Measurements from ENCODE around the gene CHST14. TPM values are rescaled to one million over a fixed set of nuclear protein-coding genes. Genes with fewer than 3 reads are reported as not detected.
A peak's percentile ranks its signal among the peaks of the same experiment; 100 is the strongest.

The CHST14 gene
- total RNA-seq, 1 donor from 2014 or later = 18.5 TPM

GRCh38 chr15:40489274-40490175, 18.7 kb downstream of the CHST14 start:
- no peak for DNase-seq (ENCODE audit: low read depth)

GRCh38 chr15:40493089-40493840, 22.5 kb downstream of the CHST14 start:
- DNase-seq (ENCODE audit: low read depth) = peak; percentile 69

- no peak for DNase-seq (ENCODE audit: low read depth)
These were observed 24.7 kb downstream of the CHST14 start for GRCh38 chr15:40495516-40495915.

- no peak for DNase-seq (ENCODE audit: low read depth)
These were observed 27.6 kb downstream of the CHST14 start for GRCh38 chr15:40498418-40498817.

- DNase-seq (ENCODE audit: low read depth) = no peak
These were observed 28.1 kb downstream of the CHST14 start for GRCh38 chr15:40498891-40499290.

- no peak for DNase-seq (ENCODE audit: low read depth)
These were observed 29.1 kb downstream of the CHST14 start for GRCh38 chr15:40499931-40500330.

GRCh38 chr15:40500568-40501330, 30.0 kb downstream of the CHST14 start:
- DNase-seq (ENCODE audit: low read depth) = no peak

- no peak for DNase-seq (ENCODE audit: low read depth)
These were observed 30.7 kb downstream of the CHST14 start for GRCh38 chr15:40501487-40501886.

- peak; percentile 40 for DNase-seq (ENCODE audit: low read depth)
These were observed 36.3 kb downstream of the CHST14 start for GRCh38 chr15:40506964-40507571.

GRCh38 chr15:40508216-40508615, 37.4 kb downstream of the CHST14 start:
- no peak for DNase-seq (ENCODE audit: low read depth)

GRCh38 chr15:40510201-40510600, 39.4 kb downstream of the CHST14 start:
- DNase-seq (ENCODE audit: low read depth) = no peak

GRCh38 chr15:40511093-40511471, 40.3 kb downstream of the CHST14 start:
- DNase-seq (ENCODE audit: low read depth) = no peak

GRCh38 chr15:40511472-40512133, 40.8 kb downstream of the CHST14 start:
- no peak for DNase-seq (ENCODE audit: low read depth)

- no peak for DNase-seq (ENCODE audit: low read depth)
These were observed 41.7 kb downstream of the CHST14 start for GRCh38 chr15:40512440-40512839.

GRCh38 chr15:40513609-40514008, 42.8 kb downstream of the CHST14 start:
- DNase-seq (ENCODE audit: low read depth) = no peak

GRCh38 chr15:40516322-40516721, 45.5 kb downstream of the CHST14 start:
- DNase-seq (ENCODE audit: low read depth) = no peak

Other genes starting within 250 kb of the CHST14 start
- gene PAK6, start 231.9 kb upstream of the CHST14 start, total RNA-seq = 3.4 and 6.1 TPM in 2 replicates
- 0.05 TPM in 1 of 2 replicates, not detected in the other for gene ANKRD63, start 187.9 kb upstream of the CHST14 start, total RNA-seq
- 0.52 TPM in 1 of 2 replicates, not detected in the other for gene PLCB2, start 163.0 kb upstream of the CHST14 start, total RNA-seq
- 11.5 and 13.5 TPM in 2 replicates for gene INAFM2, start 147.3 kb upstream of the CHST14 start, total RNA-seq
- gene CCDC9B, start 130.0 kb upstream of the CHST14 start, total RNA-seq = 59.2 and 165 TPM in 2 replicates
- gene PHGR1, start 120.0 kb upstream of the CHST14 start, total RNA-seq = not detected in 2 replicates
- gene DISP2, start 112.8 kb upstream of the CHST14 start, total RNA-seq = 0.17 and 0.25 TPM in 2 replicates
- 34.2 and 58.5 TPM in 2 replicates for gene KNSTRN, start 88.3 kb upstream of the CHST14 start, total RNA-seq
- gene IVD, start 65.2 kb upstream of the CHST14 start, total RNA-seq = 37.5 and 68.8 TPM in 2 replicates
- gene BAHD1, start 30.0 kb upstream of the CHST14 start, total RNA-seq = 6.8 and 17.5 TPM in 2 replicates
- gene CCDC32, start 94.1 kb downstream of the CHST14 start, total RNA-seq = 25.6 and 29.2 TPM in 2 replicates
- 12.7 and 17.7 TPM in 2 replicates for gene RPUSD2, start 98.3 kb downstream of the CHST14 start, total RNA-seq
- 0.80 and 9.9 TPM in 2 replicates for gene KNL1, start 123.3 kb downstream of the CHST14 start, total RNA-seq
- 0.85 and 5.6 TPM in 2 replicates for gene RAD51, start 224.2 kb downstream of the CHST14 start, total RNA-seq